ELF-1 (cell line): ENCODE data around the gene ONECUT3.
A peak's percentile ranks its signal among the peaks of the same experiment; 100 is the strongest.
"Not testable (repeated sequence)": the region's sequence is repeated elsewhere in the genome, so short reads cannot be mapped to it uniquely, and the experiment has no call there.

Source experiments
- DNase-seq: peaks from one replicate; pipeline ENCODE4 v3.0.0-alpha.2; 2016; ENCODE audit warnings: low read depth, low spot score

ONECUT3 gene

GRCh38 chr19:1752757-1753728 is at the start of gene ONECUT3:
ONECUT3 (plus strand) TSS chr19:1753506; CDS start chr19:1753663, 157 bp downstream.
- DNase-seq: no peak

GRCh38 chr19:1704339-1704738 is 49.0 kb upstream of the ONECUT3 start:
- no peak for DNase-seq

- no peak for DNase-seq
Observed at GRCh38 chr19:1705367-1705766, 47.9 kb upstream of the ONECUT3 start.

- DNase-seq: not testable (repeated sequence)
Observed at GRCh38 chr19:1706646-1707045, 46.7 kb upstream of the ONECUT3 start.

DNA sequence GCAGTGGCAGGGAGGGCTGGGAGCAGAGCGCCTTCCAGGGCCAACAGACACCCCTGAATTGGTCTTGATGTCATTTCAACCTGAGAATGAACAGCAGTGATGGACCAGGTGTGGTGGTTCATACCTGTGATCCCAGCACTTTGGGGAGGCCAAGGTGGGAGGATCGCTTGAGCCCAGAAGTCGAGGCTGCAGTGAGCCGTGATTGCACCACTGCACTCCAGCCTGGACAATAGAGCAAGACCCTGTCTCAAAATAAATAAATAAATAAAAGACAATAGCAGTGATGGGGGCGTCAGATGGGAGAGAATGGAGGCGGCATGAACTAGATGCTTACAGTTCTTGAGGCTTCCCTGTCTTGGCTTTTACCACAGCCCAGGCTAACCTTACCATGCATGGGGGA is 46.1 kb upstream of the ONECUT3 start:
- no peak for DNase-seq

- no peak for DNase-seq
Observed at GRCh38 chr19:1713170-1713569, 40.1 kb upstream of the ONECUT3 start.

- DNase-seq: no peak
Observed at GRCh38 chr19:1715540-1715939, 37.8 kb upstream of the ONECUT3 start.

DNA sequence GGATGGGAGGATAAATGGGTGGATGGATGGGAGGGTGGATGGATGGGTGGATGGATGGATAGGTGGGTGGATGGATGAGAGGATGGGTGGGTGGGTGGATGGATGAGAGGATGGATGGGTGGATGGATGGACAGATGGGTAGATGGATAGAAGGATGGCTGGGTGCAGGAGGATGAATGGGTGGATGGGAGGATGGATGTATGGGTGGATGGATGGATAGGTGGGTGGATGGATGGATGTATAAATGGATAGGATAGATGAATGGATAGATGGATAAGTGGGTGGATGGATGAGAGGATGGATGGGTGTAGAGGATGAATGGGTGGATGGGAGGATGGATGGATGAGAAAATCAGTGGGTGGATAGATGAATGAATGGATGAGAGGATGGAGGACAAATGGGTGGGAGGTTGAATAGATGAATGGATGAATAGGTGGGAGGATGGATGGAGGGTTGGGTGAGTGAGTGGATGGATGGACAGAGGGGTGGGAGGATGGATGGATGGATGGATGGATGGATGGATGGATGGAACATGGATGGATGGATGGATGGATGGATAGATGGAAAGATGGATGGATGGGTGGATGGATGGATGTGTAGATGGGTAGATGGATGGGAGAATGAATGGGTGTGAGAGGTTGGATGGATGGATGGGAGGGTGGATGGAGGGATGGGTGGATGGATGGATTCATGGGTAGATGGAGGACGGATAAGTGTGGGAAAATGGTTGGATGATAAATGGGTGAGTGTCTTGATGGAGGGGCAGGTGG is 35.9 kb upstream of the ONECUT3 start:
- no peak for DNase-seq

DNA sequence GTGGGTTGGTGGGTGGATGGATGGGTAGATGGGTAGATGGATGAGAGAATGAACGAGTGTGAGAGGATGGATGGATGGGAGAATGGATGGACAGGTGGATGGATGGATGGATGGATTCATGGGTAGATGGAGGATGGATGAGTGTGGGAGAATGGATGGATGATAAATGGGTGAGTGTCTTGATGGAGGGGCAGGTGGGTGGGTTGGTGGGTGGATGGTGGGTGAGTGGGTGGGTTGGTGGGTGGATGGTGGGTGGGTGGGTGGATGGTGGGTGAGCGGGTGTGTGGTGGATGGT is 35.4 kb upstream of the ONECUT3 start:
- no peak for DNase-seq

- no peak for DNase-seq
Observed at GRCh38 chr19:1718420-1719291, 34.6 kb upstream of the ONECUT3 start.

DNA sequence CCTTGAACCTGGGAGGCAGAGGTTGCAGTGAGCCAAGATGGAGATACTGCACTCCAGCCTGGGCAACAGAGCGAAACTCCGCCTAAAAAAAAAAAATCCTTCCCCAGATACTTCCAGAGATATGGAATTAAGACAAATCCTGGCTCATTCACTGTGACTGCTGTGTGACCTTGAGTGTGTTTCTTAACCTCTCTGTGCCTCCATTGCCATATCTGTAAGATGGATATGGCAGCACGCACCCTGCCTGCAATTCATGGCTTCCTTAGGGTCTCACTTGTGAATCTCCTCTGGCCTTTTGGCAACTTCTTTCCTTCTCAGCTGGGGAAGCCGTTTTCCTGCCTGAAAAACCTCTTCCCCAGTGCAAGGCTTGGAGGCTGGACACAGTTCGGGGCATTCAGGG is 33.8 kb upstream of the ONECUT3 start:
- DNase-seq: no peak

DNA sequence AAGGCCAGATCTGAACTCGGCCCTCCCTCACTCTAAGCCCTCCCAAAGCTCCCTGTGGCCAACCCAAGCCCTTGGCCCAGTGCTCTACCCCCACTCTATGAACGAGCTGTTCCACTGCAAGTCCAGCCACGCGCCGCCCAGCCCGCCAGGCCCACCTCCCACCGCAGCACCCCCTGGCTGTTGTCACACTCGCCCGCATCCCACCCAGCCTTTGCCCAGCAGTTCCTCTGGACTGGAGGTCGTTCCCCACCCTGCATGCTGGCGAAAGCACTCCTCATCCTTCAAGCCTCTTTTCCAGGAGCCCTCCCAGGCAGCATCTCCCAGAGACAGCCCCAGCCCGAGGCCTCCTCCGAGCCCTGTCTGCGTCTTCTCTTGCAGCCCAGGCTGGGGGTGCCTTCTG is 33.1 kb upstream of the ONECUT3 start:
- no peak for DNase-seq

GRCh38 chr19:1725100-1726064 is 27.9 kb upstream of the ONECUT3 start:
- peak; percentile 78 for DNase-seq

- no peak for DNase-seq
Observed at GRCh38 chr19:1728816-1729567, 24.3 kb upstream of the ONECUT3 start.

DNA sequence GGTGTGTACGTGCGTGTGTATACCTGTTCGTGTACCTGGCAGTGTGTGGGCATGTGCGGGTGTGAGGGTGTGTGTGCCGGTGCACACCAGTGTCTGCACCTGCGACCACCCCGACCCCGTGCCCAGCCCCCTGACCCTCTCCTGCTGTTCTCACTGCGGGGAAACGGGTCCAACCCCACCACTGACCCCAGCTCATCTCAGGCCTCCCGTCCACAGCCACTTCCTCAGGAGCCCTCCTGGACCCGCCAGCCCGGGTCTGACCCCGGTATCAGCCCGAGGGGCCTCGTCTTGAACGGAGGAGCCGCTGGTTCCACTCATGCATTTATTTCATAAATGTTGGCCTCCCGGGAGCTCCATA is 23.8 kb upstream of the ONECUT3 start:
- no peak for DNase-seq

DNA sequence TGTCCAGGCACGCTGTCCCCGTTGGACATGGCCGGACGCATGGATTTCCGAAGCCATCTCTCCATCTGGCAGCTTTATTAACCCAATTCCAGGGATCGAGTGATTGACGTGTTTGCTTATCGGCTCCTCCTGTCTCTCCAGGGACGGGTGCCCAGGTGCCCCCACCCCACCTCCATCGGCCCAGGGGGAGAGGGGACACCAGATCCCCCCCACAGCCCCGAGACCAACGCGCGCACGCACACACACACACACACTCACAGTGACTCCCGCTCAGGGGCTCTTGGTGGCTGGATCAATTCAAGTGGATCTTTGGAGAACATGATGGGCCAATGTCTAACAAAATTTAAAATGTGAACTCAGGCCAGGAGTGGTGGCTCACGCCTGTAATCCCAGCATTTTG is 23.1 kb upstream of the ONECUT3 start:
- no peak for DNase-seq

GRCh38 chr19:1734321-1734966 is 18.9 kb upstream of the ONECUT3 start:
- DNase-seq: no peak

DNA sequence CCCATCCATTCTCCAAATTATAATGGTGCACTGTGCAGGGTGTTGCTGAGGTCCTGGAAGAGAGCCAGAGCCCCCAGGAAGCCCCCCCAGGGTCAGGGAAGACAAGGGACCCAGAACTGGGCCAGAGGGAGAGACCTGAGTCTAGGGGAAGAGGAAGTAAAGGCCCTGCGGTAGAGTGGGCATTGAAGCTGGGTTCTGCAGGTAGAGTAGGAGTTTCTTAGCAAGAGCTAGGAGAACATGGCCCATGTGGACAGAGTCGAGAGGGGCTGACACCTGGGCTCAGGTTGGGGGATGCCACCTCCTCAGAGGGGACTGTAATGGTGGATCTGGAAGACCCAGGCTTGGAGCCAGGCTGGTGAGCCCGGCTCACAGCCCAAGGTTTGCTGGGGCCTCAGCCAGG is 17.0 kb upstream of the ONECUT3 start:
- no peak for DNase-seq

DNA sequence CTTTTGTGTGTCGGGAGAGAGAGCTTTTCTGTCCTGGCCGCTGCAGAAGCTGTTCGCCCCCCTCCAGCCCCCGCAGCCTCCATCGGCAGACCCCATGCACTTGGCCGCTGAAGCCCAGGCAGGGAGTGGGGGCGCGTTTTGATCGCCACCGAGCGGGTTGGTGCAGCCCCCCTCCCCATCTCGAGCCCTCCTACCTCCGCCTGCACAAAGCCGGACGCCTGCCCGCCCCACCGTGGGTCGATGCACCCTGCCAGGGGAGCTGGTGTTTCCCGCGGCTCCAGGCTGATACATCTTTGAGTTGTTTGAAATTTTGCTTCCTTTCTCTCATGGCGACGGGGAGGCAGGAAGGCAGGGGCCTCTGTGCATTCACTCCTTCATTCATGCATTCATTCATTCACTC is 16.4 kb upstream of the ONECUT3 start:
- no peak for DNase-seq
